Astrocyte (in vitro differentiated cells and primary cell): ENCODE data around the gene ARF5. TPM values are rescaled to one million over a fixed set of nuclear protein-coding genes. Genes with fewer than 3 reads are reported as not detected.

Experiments
- DNase-seq: peaks from one replicate; pipeline ENCODE4 v3.0.0-alpha.2; 2010; ENCODE audit warnings: low read depth
- FAIRE-seq: peaks from 2 replicates; lab custom pipeline; 2011; peaks lifted over from hg19 to GRCh38; lab: Jason Lieb, UNC
- H2AFZ ChIP-seq: 2 replicates; pipeline ENCODE4 v1.6.0; 2012; ENCODE audit warnings: low read depth, low read length, inconsistent platforms
- H3K27ac ChIP-seq: 2 replicates; pipeline ENCODE4 v1.5.1; 2011; ENCODE audit warnings: low read depth, low read length, inconsistent platforms
- H3K27me3 ChIP-seq: 2 replicates; pipeline ENCODE4 v1.6.0; 2011; ENCODE audit warnings: low read length, inconsistent platforms; ENCODE audit not compliant: insufficient read depth
- H3K36me3 ChIP-seq: 2 replicates; pipeline ENCODE4 v1.5.1; 2011; ENCODE audit warnings: low read length, inconsistent platforms; ENCODE audit not compliant: insufficient read depth
- H3K4me1 ChIP-seq: 2 replicates; pipeline ENCODE4 v1.5.1; 2011; ENCODE audit warnings: low read length, inconsistent platforms; ENCODE audit not compliant: insufficient read depth
- H3K4me2 ChIP-seq: 2 replicates; pipeline ENCODE4 v1.6.0; 2012; ENCODE audit warnings: low read length, inconsistent platforms
- H3K4me3 ChIP-seq: 2 replicates; pipeline ENCODE4 v1.5.1; 2011; ENCODE audit warnings: low read depth, mild to moderate bottlenecking, low read length, inconsistent platforms; ENCODE audit not compliant: insufficient read depth
- H3K79me2 ChIP-seq: 2 replicates; pipeline ENCODE4 v1.6.0; 2012; ENCODE audit warnings: mild to moderate bottlenecking, low read length, inconsistent platforms; ENCODE audit not compliant: insufficient read depth
- H3K9ac ChIP-seq: 2 replicates; pipeline ENCODE4 v1.6.0; 2012; ENCODE audit warnings: mild to moderate bottlenecking, low read length, inconsistent platforms
- H3K9me3 ChIP-seq: 2 replicates; pipeline ENCODE4 v1.5.1; 2012; ENCODE audit warnings: low read depth, mild to moderate bottlenecking, low read length, inconsistent platforms; ENCODE audit not compliant: insufficient read depth
- H4K20me1 ChIP-seq: 2 replicates; pipeline ENCODE4 v1.6.0; 2012; ENCODE audit warnings: low read length, inconsistent platforms; ENCODE audit not compliant: insufficient read depth
- H3K27ac Mint-ChIP-seq: one replicate; pipeline ENCODE4 v1.8.0; 2021; ENCODE audit warnings: mild to moderate bottlenecking, mixed read lengths; ENCODE audit not compliant: unreplicated experiment
- H3K27me3 Mint-ChIP-seq: one replicate; pipeline ENCODE4 v1.8.0; 2021; ENCODE audit warnings: low read depth, mixed read lengths; ENCODE audit not compliant: unreplicated experiment
- H3K36me3 Mint-ChIP-seq: one replicate; pipeline ENCODE4 v1.8.0; 2021; ENCODE audit warnings: low read depth, mixed read lengths; ENCODE audit not compliant: unreplicated experiment
- H3K4me1 Mint-ChIP-seq: one replicate; pipeline ENCODE4 v1.8.0; 2021; ENCODE audit warnings: low read depth, mixed read lengths; ENCODE audit not compliant: unreplicated experiment
- H3K4me3 Mint-ChIP-seq: one replicate; pipeline ENCODE4 v1.8.0; 2021; ENCODE audit warnings: mild to moderate bottlenecking, moderate library complexity, mixed read lengths; ENCODE audit not compliant: unreplicated experiment
- H3K9me3 Mint-ChIP-seq: one replicate; pipeline ENCODE4 v1.8.0; 2021; ENCODE audit warnings: mild to moderate bottlenecking, mixed read lengths; ENCODE audit not compliant: unreplicated experiment
- EZH2 ChIP-seq: IDR thresholded peaks from 2 replicates; pipeline ENCODE4 v1.6.1; 2012; ENCODE audit warnings: mild to moderate bottlenecking, low read length, inconsistent platforms; ENCODE audit not compliant: insufficient read depth
- total RNA-seq: library from RNA; stranded (reverse); gene quantifications from 2 replicates; pipeline ENCODE4 v1.2.1, GENCODE V29; 2021
- TF ChIP-seq, protein P1 (sequence below): IDR thresholded peaks from 2 replicates; pipeline ENCODE4 v1.5.1; 2011; ENCODE audit warnings: low read depth, mild to moderate bottlenecking, inconsistent platforms, low read length, moderate library complexity; ENCODE audit not compliant: insufficient read depth

ARF5 gene
- total RNA-seq, 1 donor from 2014 or later, result 111 TPM

DNA sequence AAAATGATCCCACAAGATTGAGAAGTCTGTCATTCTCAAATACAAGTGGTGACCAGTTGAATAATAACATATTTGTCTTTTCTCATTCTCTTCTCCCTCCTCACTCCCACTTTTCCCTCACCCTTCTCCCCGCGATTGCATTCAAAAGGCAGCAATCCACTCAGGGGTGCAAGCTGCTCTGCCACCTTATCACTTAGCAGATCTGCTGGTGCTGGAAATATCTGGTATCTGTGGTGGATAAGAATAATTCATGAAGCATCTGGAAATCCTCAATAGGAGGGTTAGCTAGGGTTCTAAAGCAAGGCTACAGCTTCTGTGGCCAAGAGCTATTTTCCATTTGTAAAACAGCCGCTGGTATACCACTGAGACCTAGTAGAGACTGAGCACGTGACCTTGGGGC is 46.7 kb upstream of the ARF5 start:
- Mint-ChIP-seq H3K9me3 (peaks cover 14% of the 10 kb centered on the region), H3K4me1 (no peaks in the 10 kb centered on the region), H3K36me3 (peaks cover 2% of the 10 kb centered on the region), H3K27me3 (peaks cover 18% of the 10 kb centered on the region), H3K4me3 (no peak overlapping the region), H3K27ac (no peak overlapping the region)
- no peaks in the 10 kb centered on the region for H3K9me3 ChIP-seq
- no peak overlapping the region for H3K9ac ChIP-seq
- TF ChIP-seq, protein P1, sequence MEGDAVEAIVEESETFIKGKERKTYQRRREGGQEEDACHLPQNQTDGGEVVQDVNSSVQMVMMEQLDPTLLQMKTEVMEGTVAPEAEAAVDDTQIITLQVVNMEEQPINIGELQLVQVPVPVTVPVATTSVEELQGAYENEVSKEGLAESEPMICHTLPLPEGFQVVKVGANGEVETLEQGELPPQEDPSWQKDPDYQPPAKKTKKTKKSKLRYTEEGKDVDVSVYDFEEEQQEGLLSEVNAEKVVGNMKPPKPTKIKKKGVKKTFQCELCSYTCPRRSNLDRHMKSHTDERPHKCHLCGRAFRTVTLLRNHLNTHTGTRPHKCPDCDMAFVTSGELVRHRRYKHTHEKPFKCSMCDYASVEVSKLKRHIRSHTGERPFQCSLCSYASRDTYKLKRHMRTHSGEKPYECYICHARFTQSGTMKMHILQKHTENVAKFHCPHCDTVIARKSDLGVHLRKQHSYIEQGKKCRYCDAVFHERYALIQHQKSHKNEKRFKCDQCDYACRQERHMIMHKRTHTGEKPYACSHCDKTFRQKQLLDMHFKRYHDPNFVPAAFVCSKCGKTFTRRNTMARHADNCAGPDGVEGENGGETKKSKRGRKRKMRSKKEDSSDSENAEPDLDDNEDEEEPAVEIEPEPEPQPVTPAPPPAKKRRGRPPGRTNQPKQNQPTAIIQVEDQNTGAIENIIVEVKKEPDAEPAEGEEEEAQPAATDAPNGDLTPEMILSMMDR, result no peak
- no peak for TF ChIP-seq EZH2
- H3K4me1 ChIP-seq, result no peaks in the 10 kb centered on the region
- H3K4me3 ChIP-seq, result no peak overlapping the region
- FAIRE-seq (no peak), DNase-seq (no peak)
- peaks cover 11% of the 10 kb centered on the region for H3K27me3 ChIP-seq
- H4K20me1 ChIP-seq, result no peaks in the 10 kb centered on the region
- H3K4me2 ChIP-seq, result no peak overlapping the region
- no peak overlapping the region for H2AFZ ChIP-seq
- no peaks in the 10 kb centered on the region for H3K79me2 ChIP-seq
- no peak overlapping the region for H3K27ac ChIP-seq
- H3K36me3 ChIP-seq, result no peaks in the 10 kb centered on the region

DNA sequence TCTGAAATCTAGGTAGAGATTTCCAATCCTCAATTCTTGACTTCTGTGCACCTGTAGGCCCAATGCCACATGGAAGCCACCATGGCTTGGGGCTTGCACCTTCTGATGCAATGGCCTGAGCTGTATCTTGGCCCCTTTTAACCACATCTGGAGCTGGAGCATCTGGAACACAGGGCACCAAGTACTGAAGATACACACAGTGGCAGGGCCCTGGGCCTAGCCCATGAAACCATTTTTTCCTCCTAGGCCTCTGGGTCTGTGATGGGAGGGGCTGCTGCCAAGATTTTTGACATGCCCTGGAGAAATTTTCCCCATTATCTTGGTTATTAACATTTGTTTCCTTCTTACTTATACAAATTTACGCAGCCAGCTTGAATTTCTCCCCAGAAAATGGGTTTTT is 41.9 kb upstream of the ARF5 start:
- Mint-ChIP-seq H3K4me1 (no peaks in the 10 kb centered on the region), H3K27ac (no peak overlapping the region), H3K4me3 (no peak overlapping the region), H3K9me3 (peaks cover 20% of the 10 kb centered on the region), H3K36me3 (peaks cover 2% of the 10 kb centered on the region), H3K27me3 (peaks cover 2% of the 10 kb centered on the region)
- Histone ChIP-seq H3K79me2 (no peaks in the 10 kb centered on the region), H3K27ac (no peak overlapping the region), H3K36me3 (no peaks in the 10 kb centered on the region), H3K4me3 (no peak overlapping the region), H3K9me3 (no peaks in the 10 kb centered on the region), H3K27me3 (no peaks in the 10 kb centered on the region), H3K4me1 (no peaks in the 10 kb centered on the region), H3K4me2 (no peak overlapping the region), H3K9ac (no peak overlapping the region), H4K20me1 (no peaks in the 10 kb centered on the region), H2AFZ (no peak overlapping the region)
- DNase-seq, result no peak
- FAIRE-seq, result no peak
- TF ChIP-seq EZH2, result no peak

- no peaks in the 10 kb centered on the region for H3K79me2 ChIP-seq
- no peak overlapping the region for H3K4me3 ChIP-seq
- no peak overlapping the region for H3K4me2 ChIP-seq
- no peaks in the 10 kb centered on the region for H4K20me1 ChIP-seq
- Mint-ChIP-seq H3K27ac (no peak overlapping the region), H3K4me1 (no peaks in the 10 kb centered on the region), H3K27me3 (peaks cover 2% of the 10 kb centered on the region), H3K4me3 (no peak overlapping the region), H3K9me3 (peaks cover 18% of the 10 kb centered on the region), H3K36me3 (no peaks in the 10 kb centered on the region)
- H3K36me3 ChIP-seq, result no peaks in the 10 kb centered on the region
- H3K4me1 ChIP-seq, result no peaks in the 10 kb centered on the region
- H3K9ac ChIP-seq, result no peak overlapping the region
- H3K9me3 ChIP-seq, result no peaks in the 10 kb centered on the region
- DNase-seq, result no peak
- H3K27me3 ChIP-seq, result no peaks in the 10 kb centered on the region
- no peak overlapping the region for H2AFZ ChIP-seq
- H3K27ac ChIP-seq, result no peak overlapping the region
- FAIRE-seq, result no peak
- TF ChIP-seq, protein P1, result peak; percentile 15
- TF ChIP-seq EZH2, result no peak
Observed at GRCh38 chr7:127550247-127550646, 38.0 kb upstream of the ARF5 start.
